ENCODE results near the gene MRC1. TPM values are rescaled to one million over a fixed set of nuclear protein-coding genes. Genes with fewer than 3 reads are reported as not detected.

MRC1 gene
- total and polyA plus RNA-seq, 2 donors from 2014 or later: 3.4 to 67.8 TPM

DNA sequence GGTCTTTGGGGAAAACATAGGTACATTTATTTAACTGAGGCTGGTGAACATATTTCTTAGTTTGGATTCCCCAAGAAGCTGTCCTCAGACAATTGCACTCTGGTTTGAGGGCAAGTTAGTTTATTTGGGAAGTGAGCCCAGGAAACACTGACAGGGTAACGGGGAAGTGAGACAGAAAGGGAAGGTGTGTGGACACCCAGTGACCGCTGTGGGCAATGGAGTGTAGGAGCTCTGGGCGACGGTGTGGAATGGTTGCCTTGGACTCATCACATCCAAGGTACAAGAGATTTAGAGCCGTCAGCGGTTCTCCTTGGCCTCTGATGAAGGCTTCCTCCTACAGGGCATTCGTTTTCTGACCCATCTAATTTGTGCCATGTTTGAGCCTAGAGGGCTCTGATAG is 7.1 kb downstream of the MRC1 start:
- TF ChIP-seq, protein P1, sequence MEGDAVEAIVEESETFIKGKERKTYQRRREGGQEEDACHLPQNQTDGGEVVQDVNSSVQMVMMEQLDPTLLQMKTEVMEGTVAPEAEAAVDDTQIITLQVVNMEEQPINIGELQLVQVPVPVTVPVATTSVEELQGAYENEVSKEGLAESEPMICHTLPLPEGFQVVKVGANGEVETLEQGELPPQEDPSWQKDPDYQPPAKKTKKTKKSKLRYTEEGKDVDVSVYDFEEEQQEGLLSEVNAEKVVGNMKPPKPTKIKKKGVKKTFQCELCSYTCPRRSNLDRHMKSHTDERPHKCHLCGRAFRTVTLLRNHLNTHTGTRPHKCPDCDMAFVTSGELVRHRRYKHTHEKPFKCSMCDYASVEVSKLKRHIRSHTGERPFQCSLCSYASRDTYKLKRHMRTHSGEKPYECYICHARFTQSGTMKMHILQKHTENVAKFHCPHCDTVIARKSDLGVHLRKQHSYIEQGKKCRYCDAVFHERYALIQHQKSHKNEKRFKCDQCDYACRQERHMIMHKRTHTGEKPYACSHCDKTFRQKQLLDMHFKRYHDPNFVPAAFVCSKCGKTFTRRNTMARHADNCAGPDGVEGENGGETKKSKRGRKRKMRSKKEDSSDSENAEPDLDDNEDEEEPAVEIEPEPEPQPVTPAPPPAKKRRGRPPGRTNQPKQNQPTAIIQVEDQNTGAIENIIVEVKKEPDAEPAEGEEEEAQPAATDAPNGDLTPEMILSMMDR (IDR thresholded peaks at IDR 0.05; ENCODE audit: borderline replicate concordance, extremely low read depth, insufficient read depth): no peak
- no peak overlapping the region for H3K27ac ChIP-seq (ENCODE audit: low read depth in 2 of 2, low read length in 2 of 2)
- H3K36me3 ChIP-seq (ENCODE audit: control insufficient read depth in 2 of 3, insufficient read depth in 3 of 3, low read length in 3 of 3): no peaks in the 10 kb centered on the region
- FAIRE-seq: no peak
- no peak for DNase-seq
- no peaks in the 10 kb centered on the region for H3K4me1 ChIP-seq (ENCODE audit: control insufficient read depth in 2 of 3, insufficient read depth in 2 of 3, low read depth in 1 of 3, low read length in 3 of 3)
- H3K4me3 ChIP-seq (ENCODE audit: low read length in 3 of 3): no peak overlapping the region
- no peak overlapping the region for H3K9ac ChIP-seq (ENCODE audit: low read length in 3 of 3)
- H3K9me3 ChIP-seq (ENCODE audit: control insufficient read depth in 2 of 3, insufficient read depth in 1 of 3, low read length in 3 of 3): no peaks in the 10 kb centered on the region
- H3K27me3 ChIP-seq (ENCODE audit: control insufficient read depth, insufficient read depth, low read length): no peaks in the 10 kb centered on the region
- intact Hi-C loops (cut with DNase I): no loop called here

DNA sequence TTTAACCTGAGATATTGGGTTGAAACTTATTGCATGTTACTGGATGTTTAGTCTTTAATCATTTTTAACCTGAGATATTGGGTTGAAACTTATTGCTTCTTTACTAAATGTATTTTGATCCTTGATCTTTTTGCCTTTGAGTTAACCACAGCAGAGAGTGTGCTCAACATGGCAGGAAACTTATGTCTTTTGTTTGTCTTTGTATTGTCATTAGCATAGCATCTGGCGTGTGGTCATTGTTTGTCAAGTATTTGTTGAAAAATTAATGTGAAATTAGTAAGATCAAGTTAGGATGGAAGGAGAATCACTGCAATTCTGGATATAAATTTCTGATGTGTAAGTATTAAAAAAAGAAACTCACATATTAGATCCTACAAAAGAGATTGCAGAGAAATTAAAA is 8.2 kb downstream of the MRC1 start:
- TF ChIP-seq, protein P1 (IDR thresholded peaks at IDR 0.05; ENCODE audit: borderline replicate concordance, extremely low read depth, insufficient read depth): no peak
- Histone ChIP-seq H3K36me3 (ENCODE audit: control insufficient read depth in 2 of 3, insufficient read depth in 3 of 3, low read length in 3 of 3) (no peaks in the 10 kb centered on the region), H3K4me1 (ENCODE audit: control insufficient read depth in 2 of 3, insufficient read depth in 2 of 3, low read depth in 1 of 3, low read length in 3 of 3) (no peaks in the 10 kb centered on the region), H3K9ac (ENCODE audit: low read length in 3 of 3) (no peak overlapping the region), H3K27ac (ENCODE audit: low read depth in 2 of 2, low read length in 2 of 2) (no peak overlapping the region), H3K4me3 (ENCODE audit: low read length in 3 of 3) (no peak overlapping the region), H3K27me3 (ENCODE audit: control insufficient read depth, insufficient read depth, low read length) (no peaks in the 10 kb centered on the region), H3K9me3 (ENCODE audit: control insufficient read depth in 2 of 3, insufficient read depth in 1 of 3, low read length in 3 of 3) (no peaks in the 10 kb centered on the region)
- DNase-seq (no peak), FAIRE-seq (no peak)
- intact Hi-C loops (cut with DNase I): no loop called here

DNA sequence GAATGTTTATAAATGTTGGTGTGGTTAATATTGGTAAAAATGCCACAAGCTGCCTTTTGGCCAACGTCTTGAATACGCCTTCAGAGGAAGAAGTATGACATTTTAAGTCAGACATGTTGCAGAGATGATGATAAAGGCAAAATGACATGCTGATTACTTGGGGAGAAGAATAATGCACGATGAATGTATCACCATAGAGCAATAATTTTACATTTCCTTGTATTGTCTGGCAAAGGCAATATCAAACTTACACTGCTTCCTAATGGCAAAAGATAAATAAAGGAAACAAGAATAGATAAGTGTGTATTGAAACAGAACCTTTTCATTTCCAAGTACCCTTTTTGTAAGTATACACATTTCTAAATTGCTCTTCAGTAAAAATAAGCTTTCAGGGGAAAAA is 8.6 kb downstream of the MRC1 start:
- DNase-seq: no peak
- H3K4me3 ChIP-seq (ENCODE audit: low read length in 3 of 3): no peak overlapping the region
- no peaks in the 10 kb centered on the region for H3K36me3 ChIP-seq (ENCODE audit: control insufficient read depth in 2 of 3, insufficient read depth in 3 of 3, low read length in 3 of 3)
- intact Hi-C loops (cut with DNase I): no loop called here
- H3K27me3 ChIP-seq (ENCODE audit: control insufficient read depth, insufficient read depth, low read length): no peaks in the 10 kb centered on the region
- H3K27ac ChIP-seq (ENCODE audit: low read depth in 2 of 2, low read length in 2 of 2): no peak overlapping the region
- TF ChIP-seq, protein P1 (IDR thresholded peaks at IDR 0.05; ENCODE audit: borderline replicate concordance, extremely low read depth, insufficient read depth): no peak
- no peak overlapping the region for H3K9ac ChIP-seq (ENCODE audit: low read length in 3 of 3)
- FAIRE-seq: no peak
- no peaks in the 10 kb centered on the region for H3K9me3 ChIP-seq (ENCODE audit: control insufficient read depth in 2 of 3, insufficient read depth in 1 of 3, low read length in 3 of 3)
- no peaks in the 10 kb centered on the region for H3K4me1 ChIP-seq (ENCODE audit: control insufficient read depth in 2 of 3, insufficient read depth in 2 of 3, low read depth in 1 of 3, low read length in 3 of 3)

DNA sequence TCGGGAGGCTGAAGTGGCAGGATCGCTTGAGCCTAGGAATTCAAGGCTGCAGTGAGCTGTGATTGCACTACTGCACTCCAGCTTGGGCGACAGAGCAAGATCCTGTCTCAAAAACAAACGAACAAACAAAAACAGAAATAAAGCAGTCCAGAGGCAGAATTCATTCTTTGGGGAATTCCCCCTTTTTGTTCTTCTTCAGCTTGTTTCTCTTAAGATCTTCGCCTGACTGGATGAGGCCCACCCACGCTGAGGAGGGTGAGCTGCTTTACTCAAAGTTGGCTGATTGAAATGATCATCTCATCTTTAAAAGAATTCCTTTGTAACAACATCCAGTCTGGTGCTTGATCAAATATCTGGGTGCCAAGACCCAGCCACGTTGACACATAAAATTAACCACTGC is 10.7 kb downstream of the MRC1 start:
- intact Hi-C loops (cut with DNase I): no loop called here
- Histone ChIP-seq H3K9ac (ENCODE audit: low read length in 3 of 3) (no peak overlapping the region), H3K9me3 (ENCODE audit: control insufficient read depth in 2 of 3, insufficient read depth in 1 of 3, low read length in 3 of 3) (no peaks in the 10 kb centered on the region), H3K4me1 (ENCODE audit: control insufficient read depth in 2 of 3, insufficient read depth in 2 of 3, low read depth in 1 of 3, low read length in 3 of 3) (no peaks in the 10 kb centered on the region), H3K36me3 (ENCODE audit: control insufficient read depth in 2 of 3, insufficient read depth in 3 of 3, low read length in 3 of 3) (no peaks in the 10 kb centered on the region), H3K27ac (ENCODE audit: low read depth in 2 of 2, low read length in 2 of 2) (no peak overlapping the region), H3K27me3 (ENCODE audit: control insufficient read depth, insufficient read depth, low read length) (no peaks in the 10 kb centered on the region), H3K4me3 (ENCODE audit: low read length in 3 of 3) (no peak overlapping the region)
- no peak for DNase-seq
- FAIRE-seq: no peak
- TF ChIP-seq, protein P1 (IDR thresholded peaks at IDR 0.05; ENCODE audit: borderline replicate concordance, extremely low read depth, insufficient read depth): no peak
